ENCODE data around the gene RGL1.

Gene RGL1

DNA sequence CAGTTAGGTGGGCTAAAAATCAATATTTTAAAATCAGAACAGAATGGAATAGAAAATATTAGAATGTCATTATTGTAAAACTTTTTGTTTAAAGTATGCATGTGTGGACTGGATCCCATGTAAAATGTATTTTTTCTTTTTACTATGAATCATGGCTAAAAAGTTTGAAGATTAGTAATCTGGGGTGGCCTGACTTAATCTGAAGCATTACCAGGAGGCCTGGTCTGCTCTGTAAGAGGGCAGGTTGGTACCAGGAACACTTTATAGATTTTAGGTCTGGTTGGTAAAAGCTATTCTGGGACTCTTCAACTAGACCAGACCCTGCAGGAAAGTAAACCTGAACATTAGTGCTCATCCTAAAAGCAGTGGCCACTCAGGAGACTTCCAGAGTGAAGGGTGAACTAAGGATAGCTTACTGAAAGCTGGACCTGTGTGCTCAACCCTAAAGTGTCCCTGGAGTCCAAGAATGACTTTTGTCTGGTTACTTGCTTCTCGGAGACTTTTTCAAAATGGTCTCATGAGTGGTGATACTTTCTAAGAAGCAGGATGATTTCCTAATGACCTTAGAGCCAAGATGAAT, 16.5 kb downstream of the RGL1 start:
- DNase-seq (ENCODE audit: low read depth in 2 of 2, low spot score in 1 of 2), result no peak

DNA sequence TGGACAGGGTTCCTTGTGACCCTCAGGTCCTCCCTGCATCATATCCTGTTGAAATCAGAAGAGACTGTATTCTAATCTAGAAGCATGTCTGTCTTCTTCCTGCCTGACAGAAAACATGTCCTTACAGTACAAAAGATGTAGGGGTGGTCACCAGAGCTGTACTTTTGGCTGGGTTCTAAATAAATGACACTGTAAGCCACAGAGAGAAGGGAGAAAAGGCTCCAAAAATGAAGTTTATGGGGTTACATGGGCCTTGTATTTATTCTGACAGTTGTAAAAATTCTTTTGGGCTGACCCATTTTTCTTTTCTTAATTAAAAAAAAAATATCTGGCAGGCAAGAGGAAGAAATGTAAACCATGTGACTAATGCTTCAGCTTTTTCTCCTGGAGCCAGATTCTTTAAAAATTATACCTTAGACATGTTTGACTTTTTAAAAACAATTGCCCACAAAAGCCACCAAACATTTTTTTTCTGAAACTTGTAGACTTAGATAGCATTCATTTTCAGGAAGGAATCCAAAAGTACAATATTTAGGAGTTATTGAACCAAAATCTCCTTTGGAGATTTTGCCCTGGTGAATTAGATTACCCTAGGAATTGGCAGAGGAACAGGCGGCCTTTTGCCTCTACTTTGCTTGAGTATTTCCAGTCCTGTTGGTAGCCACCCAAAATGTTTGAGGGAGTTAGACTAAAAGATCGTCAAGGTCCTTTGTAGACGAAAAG, 17.1 kb downstream of the RGL1 start:
- DNase-seq (ENCODE audit: low read depth in 2 of 2, low spot score in 1 of 2), result no peak

DNA sequence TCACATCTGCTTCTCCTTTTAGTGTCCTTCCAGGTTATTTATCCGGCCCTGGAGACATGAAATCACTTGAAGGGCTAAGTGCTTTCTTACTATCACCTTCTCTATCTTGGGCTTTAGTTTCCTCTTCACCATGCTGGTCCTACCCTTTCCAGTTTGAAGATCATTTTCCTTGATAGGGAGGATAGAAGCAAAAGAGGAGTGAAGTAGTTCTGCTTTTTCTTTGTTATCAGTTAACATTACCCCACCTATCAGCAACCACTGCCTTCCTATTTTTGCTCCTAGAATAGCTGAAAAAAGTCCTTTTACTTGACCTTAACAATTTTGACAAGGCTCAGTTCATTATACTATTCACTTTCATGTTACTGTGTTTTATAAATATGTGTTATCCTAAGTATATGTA, 19.4 kb downstream of the RGL1 start:
- DNase-seq (ENCODE audit: low read depth in 2 of 2, low spot score in 1 of 2), result no peak

DNA sequence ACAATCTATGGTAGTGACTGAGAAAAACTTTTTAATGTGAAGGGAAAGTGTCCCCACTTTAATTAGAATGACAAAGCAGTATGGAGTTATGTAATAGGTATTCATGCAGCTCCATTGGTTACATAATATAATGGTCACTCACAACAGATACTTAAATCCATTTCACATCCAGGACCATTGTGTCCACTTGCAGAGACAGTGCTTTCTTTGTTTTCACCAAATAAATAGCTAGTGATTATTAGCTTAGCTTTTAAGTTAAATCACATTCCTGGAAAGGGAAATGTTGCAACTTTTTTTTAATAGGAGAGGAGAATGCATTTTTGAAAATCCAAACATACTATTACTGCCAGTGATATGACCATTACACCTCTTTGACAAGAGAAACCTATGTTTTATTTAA, 22.9 kb downstream of the RGL1 start:
- no peak for DNase-seq (ENCODE audit: low read depth in 2 of 2, low spot score in 1 of 2)

DNA sequence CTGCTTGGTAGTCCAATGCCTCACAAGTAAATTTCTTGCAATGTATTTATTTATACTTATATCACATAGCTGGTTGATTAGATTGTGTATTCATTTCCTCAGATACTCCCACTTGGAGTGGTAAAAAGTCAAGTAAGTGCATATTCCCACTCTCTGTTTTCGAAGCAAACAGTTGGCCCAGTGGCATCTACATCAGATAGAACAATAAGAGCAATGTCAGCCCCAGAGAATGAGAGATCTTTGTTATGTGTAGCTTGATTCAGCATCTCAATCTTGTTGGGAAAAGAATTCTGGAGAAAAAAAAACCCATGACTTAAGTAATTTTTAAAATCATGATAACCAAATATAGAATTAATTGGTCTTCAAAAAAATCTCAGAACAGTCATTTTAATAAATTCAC, 25.5 kb downstream of the RGL1 start:
- no peak for DNase-seq (ENCODE audit: low read depth in 2 of 2, low spot score in 1 of 2)

DNA sequence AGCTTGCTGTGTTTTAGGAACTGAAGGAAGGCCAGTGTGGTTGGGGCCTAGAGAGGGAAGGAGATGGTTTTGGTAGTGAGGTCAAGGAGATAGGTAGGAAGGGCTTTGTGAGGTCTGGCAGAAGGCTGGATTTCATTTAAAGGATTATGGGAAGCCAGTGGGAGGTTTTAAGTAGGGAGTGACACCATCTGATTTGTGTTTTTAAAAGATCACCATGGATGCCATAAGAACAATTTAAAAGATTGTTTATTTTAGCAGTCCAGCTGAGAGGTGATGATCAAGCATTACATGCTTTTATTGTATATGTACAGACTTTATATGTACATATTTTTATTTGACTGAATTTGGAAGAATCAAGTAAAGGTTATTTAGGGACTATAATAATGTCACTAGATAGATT, 26.4 kb downstream of the RGL1 start:
- no peak for DNase-seq (ENCODE audit: low read depth in 2 of 2, low spot score in 1 of 2)

DNA sequence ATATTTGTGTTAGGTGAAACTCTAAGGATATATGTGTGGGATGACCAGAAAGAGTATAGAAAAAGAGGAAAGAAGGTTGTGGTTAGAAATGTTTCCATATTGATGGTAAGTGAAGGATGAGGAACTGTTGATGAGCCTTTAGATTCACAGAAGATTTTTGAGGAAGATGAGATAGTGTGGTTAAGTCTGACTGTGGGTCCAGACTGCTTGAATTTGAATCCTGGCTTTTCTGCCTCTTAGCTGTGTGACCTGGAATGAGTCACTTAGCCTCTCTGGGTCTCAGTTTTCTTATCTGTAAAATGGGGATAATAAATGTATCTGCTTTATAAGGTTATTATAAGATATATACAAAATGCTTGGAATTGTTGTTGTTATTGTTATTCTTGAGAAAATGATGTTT, 27.5 kb downstream of the RGL1 start:
- no peak for DNase-seq (ENCODE audit: low read depth in 2 of 2, low spot score in 1 of 2)

DNA sequence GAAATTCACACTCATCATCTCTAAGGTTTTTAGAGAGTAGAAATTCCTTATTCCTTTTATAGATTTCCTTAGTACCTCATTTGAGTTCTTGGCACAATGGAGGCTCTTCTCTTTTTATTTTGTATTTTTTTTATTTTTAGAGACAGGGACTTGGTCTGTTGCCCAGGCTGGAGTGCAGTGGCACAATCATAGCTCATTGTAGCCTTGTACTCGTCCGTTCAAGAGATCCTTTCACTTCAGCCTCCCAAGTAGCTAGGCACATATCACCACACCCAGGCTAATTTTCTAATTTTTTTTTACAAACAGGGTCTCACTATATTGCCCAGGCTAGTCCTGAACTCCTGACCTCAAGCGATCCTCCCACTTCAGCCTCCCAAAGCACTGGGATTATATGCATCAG, 29.6 kb downstream of the RGL1 start:
- no peak for DNase-seq (ENCODE audit: low read depth in 2 of 2, low spot score in 1 of 2)

DNA sequence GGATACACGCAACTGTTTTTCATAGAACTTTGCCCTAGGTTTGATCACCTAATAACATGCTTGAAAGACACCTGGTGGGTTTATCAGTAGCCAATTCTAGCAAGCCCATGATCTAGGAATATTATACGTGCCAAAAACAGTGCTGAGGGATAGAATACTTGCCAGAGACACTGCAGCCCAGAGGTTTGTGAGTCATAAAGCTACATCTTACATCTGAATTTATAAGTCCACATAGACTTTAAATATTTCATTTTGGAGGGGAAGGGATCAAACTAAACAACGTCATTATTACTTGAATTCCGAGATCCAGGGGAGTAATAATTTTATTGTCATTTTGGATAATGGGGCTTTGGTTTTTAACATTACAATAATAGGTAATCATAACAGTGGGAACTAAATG, 31.7 kb downstream of the RGL1 start:
- no peak for DNase-seq (ENCODE audit: low read depth in 2 of 2, low spot score in 1 of 2)

DNA sequence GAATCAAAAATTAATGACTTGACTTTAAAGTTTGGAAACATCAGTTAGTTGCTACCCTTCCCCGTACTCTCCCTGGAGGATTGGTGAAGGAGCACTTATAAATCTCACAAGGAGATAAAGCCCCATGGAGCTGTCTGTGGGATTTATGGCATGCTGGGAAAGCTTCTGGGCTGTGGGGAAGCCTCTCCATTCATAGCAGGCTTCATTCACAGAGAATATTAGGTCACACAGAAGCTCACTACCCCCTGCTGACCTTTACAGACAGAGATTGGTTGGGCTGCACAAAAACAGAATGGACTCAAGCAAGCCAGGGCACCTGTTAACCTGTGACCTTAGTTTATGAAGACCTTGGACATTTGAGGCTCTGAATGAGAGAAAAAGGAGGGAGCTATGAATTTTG, 32.1 kb downstream of the RGL1 start:
- no peak for DNase-seq (ENCODE audit: low read depth in 2 of 2, low spot score in 1 of 2)

DNA sequence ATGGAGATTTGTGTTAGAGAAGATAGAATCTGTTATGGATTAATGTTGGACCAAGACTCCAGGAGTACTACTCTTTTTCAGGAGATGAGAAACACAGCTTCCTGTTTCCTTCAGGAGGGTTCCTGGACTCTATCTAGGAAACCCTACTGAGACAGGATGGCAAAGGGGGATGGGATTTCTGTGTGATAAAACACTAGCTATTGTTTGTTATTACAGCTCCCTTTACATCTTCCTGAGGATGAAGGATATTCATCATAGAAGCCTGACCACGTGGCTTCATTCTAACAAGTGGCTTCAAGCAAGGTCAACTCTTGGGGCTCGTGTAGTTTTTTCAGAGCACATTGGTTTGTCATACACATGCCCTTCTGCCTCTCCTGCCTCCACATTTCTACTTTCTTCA, 33.3 kb downstream of the RGL1 start:
- DNase-seq (ENCODE audit: low read depth in 2 of 2, low spot score in 1 of 2), result no peak

DNA sequence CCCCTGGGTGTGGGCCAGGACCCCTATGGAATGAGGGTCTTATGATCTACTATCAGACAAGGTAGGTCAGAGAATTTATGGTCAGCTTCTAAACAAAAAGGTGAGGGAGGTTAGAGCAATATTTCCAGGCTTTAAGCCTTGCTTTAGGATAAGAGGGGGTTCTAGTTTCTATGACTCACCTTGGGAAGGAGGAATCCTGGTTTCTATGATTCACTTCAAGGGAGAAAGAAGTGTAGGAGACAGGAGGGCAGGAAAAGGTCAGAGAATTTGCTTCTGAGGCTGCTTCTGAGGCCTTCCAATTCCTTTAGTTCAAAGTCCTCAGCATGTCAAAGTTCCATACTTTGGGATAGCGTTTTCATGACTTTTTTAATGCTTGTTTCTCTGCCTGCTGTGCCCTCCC, 35.2 kb downstream of the RGL1 start:
- DNase-seq (ENCODE audit: low read depth in 2 of 2, low spot score in 1 of 2), result no peak

DNA sequence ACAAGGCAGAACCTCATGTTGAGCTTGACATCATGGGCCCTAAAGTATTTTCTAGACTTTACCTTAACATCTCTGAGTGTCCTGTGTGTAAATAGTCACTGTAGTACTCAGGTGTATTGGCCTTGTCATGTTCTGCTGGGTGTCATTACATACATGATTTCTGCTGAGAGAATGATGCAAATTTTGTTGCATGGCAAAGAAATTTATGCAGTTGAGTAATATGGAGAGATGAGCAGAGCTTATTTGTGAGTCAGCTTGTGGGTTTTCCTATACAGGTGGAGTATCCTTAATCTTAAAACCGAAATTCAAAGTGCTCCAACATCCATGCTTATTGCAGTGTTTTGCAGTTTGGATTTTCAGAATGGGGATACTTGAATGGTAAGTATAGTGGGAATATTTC, 36.6 kb downstream of the RGL1 start:
- no peak for DNase-seq (ENCODE audit: low read depth in 2 of 2, low spot score in 1 of 2)

DNA sequence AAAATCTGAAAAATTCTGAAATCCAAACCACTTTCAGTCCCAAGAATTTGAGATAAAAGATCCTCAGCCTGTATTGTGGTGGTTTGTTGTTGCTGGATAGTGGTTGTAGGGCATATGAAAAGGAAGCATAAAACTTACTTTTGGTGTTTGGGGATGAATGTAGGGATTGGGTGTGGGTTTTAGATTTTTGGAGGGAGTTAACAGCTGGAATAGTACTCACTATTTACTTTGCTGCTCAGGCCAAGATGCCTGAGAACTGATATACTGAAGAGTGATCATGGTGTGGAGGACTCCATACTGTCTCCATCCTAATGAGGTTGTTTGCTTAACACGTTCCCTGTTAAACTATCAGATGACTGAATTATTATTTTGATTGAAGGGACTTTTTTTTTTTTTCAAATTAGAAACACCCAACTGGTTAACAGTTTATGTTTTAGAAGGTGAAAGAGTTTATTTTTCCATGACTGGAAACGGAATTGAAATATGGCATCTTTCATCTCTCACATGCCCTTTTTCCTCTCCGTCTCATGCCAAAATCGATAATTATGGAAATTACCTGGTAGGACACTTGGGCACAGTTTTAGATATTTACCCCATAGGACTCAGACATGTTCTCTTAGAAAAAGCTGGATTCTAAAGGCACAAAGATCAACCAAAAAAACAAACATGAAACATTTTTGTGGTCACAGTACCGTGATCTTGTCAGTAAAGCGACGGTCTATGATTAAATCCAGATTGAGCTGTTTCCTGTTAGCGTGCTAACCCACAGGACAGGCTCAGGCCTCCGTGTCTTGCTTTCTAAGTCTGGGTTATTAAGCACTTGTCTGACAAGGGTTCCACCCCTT, 37.3 kb downstream of the RGL1 start:
- no peak for DNase-seq (ENCODE audit: low read depth in 2 of 2, low spot score in 1 of 2)

DNA sequence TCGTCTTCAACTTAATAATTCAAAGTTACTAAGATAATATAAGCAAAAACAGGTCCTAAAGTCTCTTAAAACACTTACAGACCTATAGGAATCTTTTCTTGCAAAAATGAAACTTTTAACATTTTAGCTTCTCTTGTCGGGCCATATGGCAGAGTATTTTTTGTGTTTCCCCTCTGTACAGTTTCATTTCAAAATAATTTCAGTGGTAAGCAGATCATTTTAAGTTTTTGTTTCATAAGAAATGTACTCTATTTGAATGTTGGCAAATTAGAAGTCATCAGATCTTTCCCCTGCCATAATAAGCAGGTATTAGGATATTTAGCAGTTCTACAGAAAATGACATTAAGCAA, 37.9 kb downstream of the RGL1 start:
- DNase-seq (ENCODE audit: low read depth in 2 of 2, low spot score in 1 of 2), result no peak

DNA sequence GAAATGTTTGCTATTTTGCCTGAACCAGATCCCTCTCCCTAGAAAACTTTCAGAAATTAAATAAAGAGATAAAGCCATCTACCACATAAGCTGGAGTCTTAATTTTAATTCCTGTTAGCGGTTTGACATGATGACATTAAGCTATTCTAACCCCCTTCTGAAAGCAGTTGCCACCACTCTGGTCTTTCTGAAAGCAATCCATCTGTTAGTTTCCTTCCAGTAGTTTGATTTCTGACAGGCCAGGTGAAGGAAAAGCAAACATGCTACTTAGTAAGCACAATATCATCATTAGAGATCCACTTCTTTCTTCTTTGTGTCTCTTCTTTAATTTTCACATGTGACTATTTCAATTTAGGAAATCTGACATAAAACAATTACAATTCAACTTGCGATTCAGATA, 39.9 kb downstream of the RGL1 start:
- DNase-seq (ENCODE audit: low read depth in 2 of 2, low spot score in 1 of 2), result no peak

DNA sequence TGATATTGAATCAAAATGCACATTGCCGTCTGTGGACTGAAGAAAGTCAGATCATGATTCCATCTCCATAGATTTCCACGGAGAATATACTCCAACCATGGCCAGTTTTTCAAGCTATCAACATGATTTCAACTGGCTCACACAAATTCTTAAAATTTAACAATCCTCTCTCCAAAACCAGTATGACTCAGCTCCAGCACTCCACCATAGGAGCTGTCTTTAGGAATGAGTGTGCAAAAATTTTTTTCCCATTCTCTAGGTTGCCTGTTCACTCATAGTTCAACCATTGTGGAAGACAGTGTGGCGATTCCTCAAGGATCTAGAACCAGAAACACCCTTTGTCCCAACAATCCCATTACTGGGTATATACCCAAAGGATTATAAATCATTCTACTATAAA, 40.8 kb downstream of the RGL1 start:
- no peak for DNase-seq (ENCODE audit: low read depth in 2 of 2, low spot score in 1 of 2)

DNA sequence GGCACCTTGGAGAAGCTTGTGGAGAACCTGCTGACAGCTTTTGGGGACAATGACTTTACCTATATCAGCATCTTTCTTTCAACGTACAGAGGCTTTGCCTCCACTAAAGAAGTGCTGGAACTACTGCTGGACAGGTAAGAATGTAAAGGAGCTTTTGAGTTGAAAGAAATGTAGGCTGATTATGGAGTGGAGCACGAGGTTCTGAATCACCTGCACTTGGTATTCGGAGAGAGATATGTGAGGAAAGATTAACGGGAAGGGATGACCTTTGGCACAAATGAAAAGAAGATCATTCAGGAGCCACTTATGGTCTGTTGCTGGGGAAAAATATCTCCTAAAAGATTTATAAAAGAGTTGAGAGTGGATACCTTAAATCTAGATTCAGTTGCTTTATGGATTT, 42.7 kb downstream of the RGL1 start:
- no peak for DNase-seq (ENCODE audit: low read depth in 2 of 2, low spot score in 1 of 2)

DNA sequence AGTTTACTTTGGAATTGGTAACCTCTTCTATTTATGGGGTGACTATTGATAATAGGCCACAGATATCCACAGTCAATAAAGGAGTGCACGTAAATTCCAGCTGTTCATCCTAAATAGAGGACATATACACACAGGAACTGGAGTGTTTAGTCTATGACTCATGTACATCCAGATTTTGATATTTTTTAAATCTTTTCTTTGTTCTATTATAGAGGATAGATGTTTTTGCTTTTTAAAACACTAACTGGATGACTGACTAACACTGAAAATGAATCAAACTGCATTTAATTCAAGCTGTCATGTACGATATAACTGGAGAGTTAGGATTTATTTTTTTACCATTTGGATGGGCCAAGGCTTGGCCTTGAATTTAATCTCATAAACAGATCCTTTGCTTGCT, 45.9 kb downstream of the RGL1 start:
- no peak for DNase-seq (ENCODE audit: low read depth in 2 of 2, low spot score in 1 of 2)

DNA sequence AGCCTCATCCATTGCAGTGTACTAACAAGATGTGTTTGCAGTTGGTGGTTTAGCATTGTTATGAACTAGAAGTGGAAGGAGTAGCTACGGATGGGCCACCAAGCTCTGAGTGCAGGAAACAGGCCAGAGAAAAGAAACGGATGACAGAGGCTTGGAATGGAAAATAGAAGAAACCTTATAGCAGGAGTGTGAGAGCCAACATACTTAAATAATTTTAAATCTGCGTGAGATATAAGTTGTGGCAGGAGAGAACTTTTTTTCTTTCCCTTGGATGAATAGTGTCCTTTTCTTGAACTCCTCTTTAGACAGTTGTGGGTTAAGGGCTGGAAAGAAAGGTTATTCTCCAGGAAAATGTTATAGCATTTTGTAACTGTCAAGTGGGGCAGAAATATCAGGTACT, 54.2 kb downstream of the RGL1 start:
- DNase-seq (ENCODE audit: low read depth in 2 of 2, low spot score in 1 of 2), result no peak

DNA sequence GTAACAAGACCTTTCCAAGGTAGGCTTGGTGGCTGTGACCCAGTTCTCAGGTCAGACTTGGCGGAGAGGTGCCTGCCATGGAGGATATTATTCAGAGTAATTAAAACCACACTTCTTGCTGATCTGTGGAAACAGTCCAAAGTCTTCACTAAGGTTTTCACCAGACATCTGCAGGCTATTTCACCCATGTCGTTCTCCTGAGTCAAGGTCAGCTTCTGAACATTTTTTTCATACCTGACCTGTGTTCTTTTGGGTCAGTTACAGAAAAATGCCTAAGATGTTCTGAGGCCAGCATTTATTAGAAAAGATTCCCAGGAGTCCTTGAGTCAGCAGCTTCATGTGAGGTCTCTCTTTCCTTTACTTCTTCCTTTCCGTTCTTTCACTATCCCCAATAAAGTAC, 54.9 kb downstream of the RGL1 start:
- no peak for DNase-seq (ENCODE audit: low read depth in 2 of 2, low spot score in 1 of 2)

DNA sequence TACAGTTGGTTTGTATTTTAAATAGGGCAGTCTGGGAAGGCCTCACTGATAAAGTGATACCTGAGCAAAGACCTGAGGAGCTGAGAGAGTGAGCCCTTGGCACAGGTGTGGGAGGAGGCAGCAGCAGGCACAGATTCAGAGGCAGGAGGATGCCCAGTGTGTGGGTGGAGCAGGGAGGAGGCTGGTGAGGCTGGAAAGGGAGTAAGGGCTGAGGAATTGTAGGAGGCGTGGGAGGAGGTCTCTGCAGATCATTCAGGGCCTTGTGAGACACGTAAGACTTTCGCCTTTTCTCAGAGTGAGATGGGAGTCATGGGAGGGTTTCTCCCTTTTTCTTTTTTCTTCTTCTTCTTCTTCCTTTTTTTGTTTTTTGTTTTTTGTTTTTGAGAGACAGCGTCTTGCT, 58.0 kb downstream of the RGL1 start:
- no peak for DNase-seq (ENCODE audit: low read depth in 2 of 2, low spot score in 1 of 2)

DNA sequence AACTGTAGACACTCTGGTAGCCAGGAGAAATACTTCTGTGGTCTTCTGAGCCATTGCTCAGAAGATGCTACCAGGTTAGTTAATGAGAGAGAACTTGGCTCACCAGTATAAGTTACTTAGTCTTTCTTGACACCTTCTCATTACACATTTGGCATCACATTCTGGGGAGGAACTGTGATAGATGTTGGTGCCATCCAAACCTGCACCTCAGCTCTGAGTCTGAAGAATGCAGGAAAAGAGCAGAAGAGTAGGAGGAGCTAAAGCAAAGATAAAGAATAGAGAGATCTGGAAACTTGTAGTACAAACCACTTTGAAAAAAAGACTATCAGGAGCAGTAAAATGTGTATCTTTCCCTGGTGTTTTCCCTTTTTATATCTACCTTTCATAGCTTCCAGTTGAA, 58.9 kb downstream of the RGL1 start:
- DNase-seq (ENCODE audit: low read depth in 2 of 2, low spot score in 1 of 2), result no peak

Data from stimulated activated CD8-positive, alpha-beta memory T cell treated with anti-CD3 and anti-CD28 coated beads, Interleukin-4, amount 100 ng/mL, for 1 hour (primary cell).